Measurements from ENCODE around the gene GADD45GIP1. TPM values are rescaled to one million over a fixed set of nuclear protein-coding genes. Genes with fewer than 3 reads are reported as not detected.
"Not testable (repeated sequence)": the region's sequence is repeated elsewhere in the genome, so short reads cannot be mapped to it uniquely, and the experiment has no call there.

GADD45GIP1 gene
- total RNA-seq, 1 donor = 15.2 TPM

DNA sequence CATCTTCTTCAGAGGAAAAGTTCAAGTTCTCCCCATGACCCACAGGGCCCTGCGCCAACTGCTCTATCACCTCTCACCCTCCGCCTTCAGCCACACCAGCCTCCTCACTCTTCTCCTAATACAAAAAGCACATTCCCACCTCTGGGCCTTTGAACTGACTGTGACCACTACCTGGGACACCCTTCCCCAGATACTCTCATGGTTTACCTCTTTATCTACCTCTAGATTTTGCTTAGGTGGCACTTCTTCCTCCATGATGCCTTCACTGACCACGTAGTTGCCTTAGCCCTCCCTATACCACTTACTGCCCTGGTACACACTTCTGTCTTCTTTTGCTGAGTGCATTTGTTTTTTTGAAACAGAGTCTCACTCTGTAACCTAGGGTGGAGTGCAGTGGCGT, 34.1 kb downstream of the GADD45GIP1 start:
- H3K4me1 ChIP-seq (ENCODE audit: insufficient read depth, low read length) = peaks cover 3% of the 10 kb centered on the region
- H3K4me3 ChIP-seq (ENCODE audit: insufficient read depth, low read length) = no peak overlapping the region
- no peak overlapping the region for H2AFZ ChIP-seq (ENCODE audit: low read length)
- H3K4me2 ChIP-seq (ENCODE audit: insufficient read depth, low read length) = no peak overlapping the region
- no peaks in the 10 kb centered on the region for H3K79me2 ChIP-seq (ENCODE audit: insufficient read depth, low read length)
- H3K27me3 ChIP-seq (ENCODE audit: insufficient read depth, low read length) = no peaks in the 10 kb centered on the region
- TF ChIP-seq, protein P1, sequence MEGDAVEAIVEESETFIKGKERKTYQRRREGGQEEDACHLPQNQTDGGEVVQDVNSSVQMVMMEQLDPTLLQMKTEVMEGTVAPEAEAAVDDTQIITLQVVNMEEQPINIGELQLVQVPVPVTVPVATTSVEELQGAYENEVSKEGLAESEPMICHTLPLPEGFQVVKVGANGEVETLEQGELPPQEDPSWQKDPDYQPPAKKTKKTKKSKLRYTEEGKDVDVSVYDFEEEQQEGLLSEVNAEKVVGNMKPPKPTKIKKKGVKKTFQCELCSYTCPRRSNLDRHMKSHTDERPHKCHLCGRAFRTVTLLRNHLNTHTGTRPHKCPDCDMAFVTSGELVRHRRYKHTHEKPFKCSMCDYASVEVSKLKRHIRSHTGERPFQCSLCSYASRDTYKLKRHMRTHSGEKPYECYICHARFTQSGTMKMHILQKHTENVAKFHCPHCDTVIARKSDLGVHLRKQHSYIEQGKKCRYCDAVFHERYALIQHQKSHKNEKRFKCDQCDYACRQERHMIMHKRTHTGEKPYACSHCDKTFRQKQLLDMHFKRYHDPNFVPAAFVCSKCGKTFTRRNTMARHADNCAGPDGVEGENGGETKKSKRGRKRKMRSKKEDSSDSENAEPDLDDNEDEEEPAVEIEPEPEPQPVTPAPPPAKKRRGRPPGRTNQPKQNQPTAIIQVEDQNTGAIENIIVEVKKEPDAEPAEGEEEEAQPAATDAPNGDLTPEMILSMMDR (IDR thresholded peaks at IDR 0.05; ENCODE audit: extremely low read depth, low read depth, low read length) = no peak
- no peak overlapping the region for H3K27ac ChIP-seq (ENCODE audit: low read depth, low read length)
- H4K20me1 ChIP-seq (ENCODE audit: insufficient read depth, low read length) = no peaks in the 10 kb centered on the region
- H3K9me3 ChIP-seq (ENCODE audit: low read depth, low read length) = no peaks in the 10 kb centered on the region
- peaks cover 42% of the 10 kb centered on the region for H3K36me3 ChIP-seq (ENCODE audit: insufficient read depth, low read length)
- peak; percentile 3 for DNase-seq (ENCODE audit: insufficient read length, low spot score, missing footprints)

DNA sequence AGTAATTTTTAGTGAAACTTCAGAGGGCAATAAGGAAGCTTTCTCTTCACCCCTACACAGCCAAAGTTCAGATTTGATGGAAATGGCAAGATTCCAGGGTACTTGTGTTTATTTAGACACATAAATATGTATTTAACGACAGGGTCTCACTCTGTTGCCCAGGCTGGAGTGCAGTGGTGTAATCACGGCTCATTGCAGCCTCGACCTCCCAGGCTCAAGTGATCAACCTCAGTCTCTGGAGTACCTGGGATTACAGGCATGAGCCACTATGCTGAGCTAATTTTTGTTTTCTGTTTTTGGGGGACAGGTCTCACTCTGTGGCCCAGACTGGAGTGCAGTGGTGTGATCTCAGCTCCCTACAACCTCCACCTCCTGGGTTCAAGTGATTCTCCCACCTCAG, 36.0 kb downstream of the GADD45GIP1 start:
- TF ChIP-seq, protein P1 (IDR thresholded peaks at IDR 0.05; ENCODE audit: extremely low read depth, low read depth, low read length) = no peak
- H3K4me2 ChIP-seq (ENCODE audit: insufficient read depth, low read length) = no peak overlapping the region
- H3K27me3 ChIP-seq (ENCODE audit: insufficient read depth, low read length) = no peaks in the 10 kb centered on the region
- H3K4me1 ChIP-seq (ENCODE audit: insufficient read depth, low read length) = peaks cover 3% of the 10 kb centered on the region
- DNase-seq (ENCODE audit: insufficient read length, low spot score, missing footprints) = peak; percentile 15
- H4K20me1 ChIP-seq (ENCODE audit: insufficient read depth, low read length) = no peaks in the 10 kb centered on the region
- H3K36me3 ChIP-seq (ENCODE audit: insufficient read depth, low read length) = peaks cover 34% of the 10 kb centered on the region
- H2AFZ ChIP-seq (ENCODE audit: low read length) = no peak overlapping the region
- no peak overlapping the region for H3K27ac ChIP-seq (ENCODE audit: low read depth, low read length)
- no peaks in the 10 kb centered on the region for H3K9me3 ChIP-seq (ENCODE audit: low read depth, low read length)
- no peaks in the 10 kb centered on the region for H3K79me2 ChIP-seq (ENCODE audit: insufficient read depth, low read length)
- H3K4me3 ChIP-seq (ENCODE audit: insufficient read depth, low read length) = no peak overlapping the region

DNA sequence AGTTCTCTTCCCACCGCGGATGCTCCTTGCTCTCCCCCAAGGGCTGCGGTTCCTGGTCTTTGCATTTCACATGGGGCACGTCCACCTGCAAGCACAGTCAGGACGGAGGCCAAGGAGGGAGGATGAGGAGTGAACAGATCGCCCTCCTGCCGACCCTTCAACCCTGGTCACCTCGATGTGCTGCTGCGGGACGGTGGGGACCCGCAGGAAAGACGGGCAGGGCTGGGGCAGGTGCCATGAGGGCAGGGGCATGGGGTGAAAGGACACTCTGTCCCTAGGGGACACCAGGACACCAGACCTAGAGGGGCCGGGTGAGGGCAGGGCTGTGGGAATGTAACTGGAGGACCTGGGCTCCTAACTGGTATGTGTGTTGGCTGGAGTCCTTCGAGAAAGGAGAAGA, 38.8 kb downstream of the GADD45GIP1 start:
- H3K79me2 ChIP-seq (ENCODE audit: insufficient read depth, low read length) = no peaks in the 10 kb centered on the region
- H3K36me3 ChIP-seq (ENCODE audit: insufficient read depth, low read length) = peaks cover 10% of the 10 kb centered on the region
- H3K4me2 ChIP-seq (ENCODE audit: insufficient read depth, low read length) = no peak overlapping the region
- TF ChIP-seq, protein P1 (IDR thresholded peaks at IDR 0.05; ENCODE audit: extremely low read depth, low read depth, low read length) = no peak
- no peaks in the 10 kb centered on the region for H4K20me1 ChIP-seq (ENCODE audit: insufficient read depth, low read length)
- H3K27me3 ChIP-seq (ENCODE audit: insufficient read depth, low read length) = peaks cover 2% of the 10 kb centered on the region
- no peak overlapping the region for H2AFZ ChIP-seq (ENCODE audit: low read length)
- H3K27ac ChIP-seq (ENCODE audit: low read depth, low read length) = no peak overlapping the region
- H3K4me3 ChIP-seq (ENCODE audit: insufficient read depth, low read length) = no peak overlapping the region
- DNase-seq (ENCODE audit: insufficient read length, low spot score, missing footprints) = peak; percentile 83
- peaks cover 11% of the 10 kb centered on the region for H3K4me1 ChIP-seq (ENCODE audit: insufficient read depth, low read length)
- no peaks in the 10 kb centered on the region for H3K9me3 ChIP-seq (ENCODE audit: low read depth, low read length)

DNA sequence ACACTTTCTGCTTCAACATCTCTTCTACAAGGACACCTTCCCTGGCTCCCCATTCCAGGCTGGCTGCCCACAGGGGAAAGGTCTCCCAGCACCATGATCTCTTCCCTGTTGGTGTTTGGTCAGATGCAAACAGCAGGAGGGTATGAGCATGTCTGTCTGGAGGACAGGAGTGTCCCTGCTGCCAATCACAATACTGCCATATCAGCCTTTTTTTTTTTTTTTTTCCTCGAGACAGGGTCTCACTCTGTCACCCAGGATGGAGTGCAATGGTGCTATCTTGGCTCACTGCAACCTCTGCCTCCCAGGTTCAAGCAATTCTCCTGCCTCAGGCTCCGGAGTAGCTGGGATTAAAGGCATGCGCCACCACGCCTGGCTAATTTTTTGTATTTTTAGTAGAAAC, 41.2 kb downstream of the GADD45GIP1 start:
- DNase-seq (ENCODE audit: insufficient read length, low spot score, missing footprints) = peak; percentile 44
- not testable (repeated sequence) for H3K36me3 ChIP-seq (ENCODE audit: insufficient read depth, low read length); H3K9me3 ChIP-seq (ENCODE audit: low read depth, low read length); H2AFZ ChIP-seq (ENCODE audit: low read length); H3K4me3 ChIP-seq (ENCODE audit: insufficient read depth, low read length); H3K79me2 ChIP-seq (ENCODE audit: insufficient read depth, low read length); H3K4me2 ChIP-seq (ENCODE audit: insufficient read depth, low read length); H3K27me3 ChIP-seq (ENCODE audit: insufficient read depth, low read length); H3K27ac ChIP-seq (ENCODE audit: low read depth, low read length); H4K20me1 ChIP-seq (ENCODE audit: insufficient read depth, low read length)
- peaks cover 20% of the 10 kb centered on the region for H3K4me1 ChIP-seq (ENCODE audit: insufficient read depth, low read length)

All from osteoblast (primary cell).